CD14-positive monocyte (primary cell): Measurements from ENCODE around the gene AGXT. TPM values are rescaled to one million over a fixed set of nuclear protein-coding genes. Genes with fewer than 3 reads are reported as not detected.

Source experiments
- DNase-seq, 3 donors: peaks; one replicate each; pipeline ENCODE4 v3.0.0-alpha.2; 2011 to 2022
- H2AFZ ChIP-seq: 2 replicates; pipeline ENCODE4 v1.6.0; 2012; ENCODE audit warnings: mild to moderate bottlenecking, low read depth, low read length, inconsistent platforms; ENCODE audit not compliant: insufficient read depth, poor library complexity, severe bottlenecking
- H3K27ac ChIP-seq, 2 donors: 1 replicate in 1 of 2; 2 replicates in 1 of 2; pipeline ENCODE4 v1.5.1; 2012 to 2013; ENCODE audit warnings: low read length in 2 of 2, control low read depth in 1 of 2, inconsistent platforms in 1 of 2, low read depth in 1 of 2, mild to moderate bottlenecking in 1 of 2
- H3K27me3 ChIP-seq, 2 donors: one replicate each; pipeline versions ENCODE4 v1.6.0 to v1.6.1; 2011 to 2013; ENCODE audit warnings: low read length in 2 of 2; ENCODE audit not compliant: control insufficient read depth in 2 of 2, insufficient read depth in 2 of 2
- H3K36me3 ChIP-seq, 2 donors: replicated peaks in 1 of 2; 1 replicate in 1 of 2; 2 replicates in 1 of 2; pipeline versions ENCODE4 v1.5.1 to v1.6.1; 2012 to 2013; ENCODE audit warnings: low read length in 2 of 2, control low read depth in 1 of 2, inconsistent platforms in 1 of 2, mild to moderate bottlenecking in 1 of 2; ENCODE audit not compliant: insufficient read depth in 2 of 2, control insufficient read depth in 1 of 2
- H3K4me1 ChIP-seq, 2 donors: 1 replicate in 1 of 2; 2 replicates in 1 of 2; pipeline versions ENCODE4 v1.5.1 to v1.6.1; 2012 to 2013; ENCODE audit warnings: low read length in 2 of 2, control low read depth in 1 of 2, inconsistent platforms in 1 of 2, mild to moderate bottlenecking in 1 of 2, moderate library complexity in 1 of 2; ENCODE audit not compliant: insufficient read depth in 2 of 2, control insufficient read depth in 1 of 2
- H3K4me2 ChIP-seq: replicated peaks from 2 replicates; pipeline ENCODE3; 2012; ENCODE audit warnings: low read length, moderate library complexity, mild to moderate bottlenecking; ENCODE audit not compliant: poor library complexity, severe bottlenecking; ENCODE audit errors: extremely low read depth
- H3K4me3 ChIP-seq, 3 experiments: fragments of 200-600 bp in 1 of 3; sonication (generic) in 1 of 3; replicated peaks in 1 of 3; 1 replicate in 2 of 3; 2 replicates in 1 of 3; pipeline ENCODE4 v1.5.1; 2011 to 2013; ENCODE audit warnings: low read length in 3 of 3, mild to moderate bottlenecking in 3 of 3, control low read depth in 2 of 3, low read depth in 2 of 3, inconsistent platforms in 1 of 3, moderate library complexity in 1 of 3
- H3K79me2 ChIP-seq: 2 replicates; pipeline ENCODE4 v1.6.0; 2012; ENCODE audit warnings: mild to moderate bottlenecking, control low read depth, inconsistent platforms, low read length, moderate library complexity; ENCODE audit not compliant: insufficient read depth
- H3K9ac ChIP-seq: 2 replicates; pipeline ENCODE4 v1.6.0; 2017; ENCODE audit warnings: low read length, mild to moderate bottlenecking; ENCODE audit not compliant: insufficient read depth, poor library complexity, severe bottlenecking
- H3K9me3 ChIP-seq, 2 donors: replicated peaks in 1 of 2; 1 replicate in 1 of 2; 2 replicates in 1 of 2; pipeline versions ENCODE4 v1.5.1 to v1.6.1; 2012 to 2013; ENCODE audit warnings: low read length in 2 of 2, control low read depth in 1 of 2; ENCODE audit not compliant: control insufficient read depth in 1 of 2, insufficient read depth in 1 of 2
- H4K20me1 ChIP-seq: 2 replicates; pipeline ENCODE4 v1.6.0; 2012; ENCODE audit warnings: mild to moderate bottlenecking, low read length, control low read depth, moderate library complexity; ENCODE audit not compliant: insufficient read depth
- H3K27ac Mint-ChIP-seq, 7 donors: one replicate each; pipeline ENCODE4 v1.8.0; 2020; ENCODE audit warnings: mild to moderate bottlenecking in 7 of 7, mixed read lengths in 7 of 7, moderate library complexity in 6 of 7, inconsistent platforms in 2 of 7
- H3K27me3 Mint-ChIP-seq, 3 donors: one replicate each; pipeline ENCODE4 v1.8.0; 2021 to 2022; ENCODE audit warnings: low read depth in 3 of 3, mild to moderate bottlenecking in 3 of 3, mixed read lengths in 3 of 3, moderate library complexity in 3 of 3, inconsistent platforms in 1 of 3
- H3K36me3 Mint-ChIP-seq, 2 donors: one replicate each; pipeline ENCODE4 v1.8.0; 2020; ENCODE audit warnings: mixed read lengths in 2 of 2, inconsistent platforms in 1 of 2, mild to moderate bottlenecking in 1 of 2
- H3K4me1 Mint-ChIP-seq: one replicate; pipeline ENCODE4 v1.8.0; 2020; ENCODE audit warnings: mild to moderate bottlenecking, mixed read lengths
- H3K4me3 Mint-ChIP-seq, 2 donors: one replicate each; pipeline ENCODE4 v1.8.0; 2020; ENCODE audit warnings: mild to moderate bottlenecking in 2 of 2, mixed read lengths in 2 of 2, moderate library complexity in 1 of 2
- H3K9me3 Mint-ChIP-seq, 7 donors: one replicate each; pipeline ENCODE4 v1.8.0; 2020 to 2022; ENCODE audit warnings: mixed read lengths in 7 of 7, mild to moderate bottlenecking in 6 of 7, moderate library complexity in 6 of 7, inconsistent platforms in 2 of 7
- CTCF ChIP-seq: fragments of 200-600 bp; IDR thresholded peaks from one replicate; pipeline ENCODE4 v1.8.0; 2022; ENCODE audit warnings: antibody characterized with exemption, mild to moderate bottlenecking
- WGBS: methylation state at CpG from one replicate; pipeline ENCODE4 v1.1.5; 2013; ENCODE audit warnings: missing lambda C conversion rate; ENCODE audit not compliant: insufficient coverage; 5-methylcytosine and 5-hydroxymethylcytosine counted together
- intact Hi-C, 2 donors: fragments of 100-400 bp; cut with micrococcal nuclease; formaldehyde crosslinking; loops; one replicate each; pipeline versions ENCODE4 v1.15.0 to v1.15.1; 2023
- polyA plus RNA-seq, 3 donors: library from polyadenylated mRNA; depleted of rRNA in 1 of 3; unstranded in 2 of 3; stranded (reverse) in 1 of 3; fragments of 300-500 nt in 2 of 3; fragments of >200 nt in 1 of 3; fragmentation: Illumina TruSeq in 2 of 3; gene quantifications; 1 replicate in 2 of 3; 2 replicates in 1 of 3; pipeline ENCODE4 v1.2.3, GENCODE V29; 2012 to 2021

The AGXT gene
- polyA plus RNA-seq, 3 donors, result not detected

- no peak overlapping the region for H3K9ac ChIP-seq
- 75% methylated on average over 7 of the region's 7 CpGs for WGBS
- Mint-ChIP-seq H3K4me3 (no peak overlapping the region), H3K9me3 (peaks cover 0 to 4% (median 0%) of the 10 kb centered on the region in 7 donors), H3K27me3 (peaks cover 1 to 6% (median 5%) of the 10 kb centered on the region in 3 donors), H3K27ac (no peak overlapping the region), H3K4me1 (no peaks in the 10 kb centered on the region), H3K36me3 (no peaks in the 10 kb centered on the region)
- no peak for DNase-seq
- H3K27ac ChIP-seq, result no peak overlapping the region
- intact Hi-C loops, result no loop called here
- H3K27me3 ChIP-seq, result no peaks in the 10 kb centered on the region
- no peaks in the 10 kb centered on the region for H4K20me1 ChIP-seq
- H3K36me3 ChIP-seq, result no peaks in the 10 kb centered on the region
- no peak overlapping the region for H3K4me2 ChIP-seq
- no peaks in the 10 kb centered on the region for H3K9me3 ChIP-seq
- H2AFZ ChIP-seq, result no peak overlapping the region
- TF ChIP-seq CTCF, result no peak
- H3K79me2 ChIP-seq, result no peaks in the 10 kb centered on the region
- no peak overlapping the region for H3K4me3 ChIP-seq
- H3K4me1 ChIP-seq, result no peaks in the 10 kb centered on the region
These were observed 7.4 kb downstream of the AGXT start for GRCh38 chr2:240876035-240876474.

- Histone ChIP-seq H3K4me1 (no peaks in the 10 kb centered on the region), H3K27ac (no peak overlapping the region), H3K27me3 (no peaks in the 10 kb centered on the region), H3K79me2 (no peaks in the 10 kb centered on the region), H2AFZ (no peak overlapping the region), H3K9me3 (no peaks in the 10 kb centered on the region), H4K20me1 (no peaks in the 10 kb centered on the region), H3K4me3 (no peak overlapping the region), H3K9ac (no peak overlapping the region), H3K4me2 (no peak overlapping the region), H3K36me3 (no peaks in the 10 kb centered on the region)
- H3K4me3 Mint-ChIP-seq, result no peak overlapping the region
- peaks cover 1 to 5% (median 5%) of the 10 kb centered on the region in 3 donors for H3K27me3 Mint-ChIP-seq
- intact Hi-C loops, result no loop called here
- DNase-seq, result no peak
- TF ChIP-seq CTCF, result no peak
- H3K27ac Mint-ChIP-seq, result peak overlapping the region in 1 of 7 donors; percentile 66
- no peaks in the 10 kb centered on the region for H3K4me1 Mint-ChIP-seq
- peaks cover 0 to 4% (median 0%) of the 10 kb centered on the region in 7 donors for H3K9me3 Mint-ChIP-seq
- H3K36me3 Mint-ChIP-seq, result no peaks in the 10 kb centered on the region
- WGBS, result 87% methylated on average over 14 of the region's 18 CpGs
These were observed 8.0 kb downstream of the AGXT start for GRCh38 chr2:240876475-240877251.
